NCI-H510A treated with DMSO at 0.1 percent for 48 hours (cell line): ENCODE measurements around the gene SLCO1B1.

ENCODE experiments used
- DNase-seq: peaks from one replicate; lab custom pipeline; 2025; lab: John Stamatoyannopoulos, UW

SLCO1B1 gene

GRCh38 chr12:21221778-21222177 lies 90.8 kb downstream of the SLCO1B1 start:
- no peak for DNase-seq

- no peak for DNase-seq
These were observed 92.9 kb downstream of the SLCO1B1 start for GRCh38 chr12:21223930-21224329.

- DNase-seq: no peak
These were observed 103.4 kb downstream of the SLCO1B1 start for GRCh38 chr12:21234395-21234794.

GRCh38 chr12:21239866-21240265 lies 108.9 kb downstream of the SLCO1B1 start:
- no peak for DNase-seq

GRCh38 chr12:21248679-21249078 lies 117.7 kb downstream of the SLCO1B1 start:
- DNase-seq: peak; percentile 27

GRCh38 chr12:21252070-21252469 lies 121.1 kb downstream of the SLCO1B1 start:
- no peak for DNase-seq

GRCh38 chr12:21257172-21257571 lies 126.2 kb downstream of the SLCO1B1 start:
- DNase-seq: no peak

- DNase-seq: no peak
These were observed 133.2 kb downstream of the SLCO1B1 start for GRCh38 chr12:21264232-21264631.

- no peak for DNase-seq
These were observed 134.9 kb downstream of the SLCO1B1 start for GRCh38 chr12:21265932-21266331.

- DNase-seq: no peak
These were observed 145.8 kb downstream of the SLCO1B1 start for GRCh38 chr12:21276826-21277225.
